ENCODE measurements around the gene AFAP1L2.

The AFAP1L2 gene

DNA sequence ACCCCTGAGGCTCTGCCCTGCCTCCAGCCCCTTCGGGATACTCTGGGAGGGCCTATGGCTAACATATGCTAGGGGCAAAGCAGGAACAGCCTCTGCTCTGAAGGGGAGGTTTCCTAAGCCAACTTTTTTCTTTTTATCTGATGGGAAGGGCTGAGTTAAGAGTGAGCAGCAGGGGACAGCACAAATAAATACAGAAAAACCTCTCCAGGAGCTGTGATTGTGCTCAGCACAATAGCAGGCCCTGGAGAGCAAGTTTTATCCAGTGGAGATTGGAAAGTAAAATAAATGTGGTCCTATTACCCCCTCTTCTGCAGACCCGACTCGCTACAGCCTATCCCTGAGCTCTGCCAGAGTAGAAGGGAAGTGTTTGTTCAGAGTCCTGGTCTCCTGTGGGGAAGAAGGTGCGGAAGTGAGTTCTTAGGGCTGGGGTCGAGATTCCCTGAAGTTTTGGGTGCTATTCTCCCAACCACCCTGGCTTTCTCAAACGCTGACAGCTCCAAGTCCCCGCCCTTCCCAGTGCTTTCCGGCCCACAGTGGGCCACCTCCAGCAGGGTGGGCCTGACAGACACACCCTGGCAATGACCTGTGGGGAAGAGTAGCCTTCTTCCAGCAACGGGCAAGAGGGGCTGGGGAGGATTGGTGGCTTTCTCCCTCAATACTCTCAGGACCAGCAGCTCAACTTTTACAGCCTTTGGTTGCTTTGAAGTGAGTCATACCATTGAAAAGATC, 23.0 kb upstream of the AFAP1L2 start:
- ATAC-seq: no peak

DNA sequence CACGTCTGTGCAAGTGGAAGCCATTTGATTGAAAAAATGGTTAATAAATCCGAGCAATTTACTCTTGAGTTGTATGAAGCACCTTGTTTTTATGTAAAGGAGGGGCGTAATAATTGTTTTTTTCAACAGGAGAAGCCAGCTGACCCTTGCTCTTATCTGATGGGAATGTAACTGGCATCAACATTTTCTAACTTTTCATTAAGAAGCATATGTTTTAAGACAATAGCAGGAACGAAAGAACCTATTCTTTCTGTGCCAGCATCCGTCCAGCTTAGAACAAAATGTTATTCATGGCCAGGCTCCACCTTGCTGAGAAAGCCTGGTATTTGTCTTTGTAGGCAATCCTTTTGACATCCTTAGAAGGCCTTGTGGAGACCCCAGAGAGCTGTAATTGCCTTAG, 22.2 kb upstream of the AFAP1L2 start:
- no peak overlapping the region for H3K4me3 Mint-ChIP-seq

More for the DNA sequence above, 23.0 kb upstream of the AFAP1L2 start:
- no peaks in the 10 kb centered on the region for H3K9me3 Mint-ChIP-seq
- peaks cover 25% of the 10 kb centered on the region for H3K36me3 Mint-ChIP-seq
- H3K27me3 Mint-ChIP-seq: no peaks in the 10 kb centered on the region
- no peak overlapping the region for H3K4me3 Mint-ChIP-seq
- no peak overlapping the region for H3K27ac Mint-ChIP-seq
- no peaks in the 10 kb centered on the region for H3K4me1 Mint-ChIP-seq

DNA sequence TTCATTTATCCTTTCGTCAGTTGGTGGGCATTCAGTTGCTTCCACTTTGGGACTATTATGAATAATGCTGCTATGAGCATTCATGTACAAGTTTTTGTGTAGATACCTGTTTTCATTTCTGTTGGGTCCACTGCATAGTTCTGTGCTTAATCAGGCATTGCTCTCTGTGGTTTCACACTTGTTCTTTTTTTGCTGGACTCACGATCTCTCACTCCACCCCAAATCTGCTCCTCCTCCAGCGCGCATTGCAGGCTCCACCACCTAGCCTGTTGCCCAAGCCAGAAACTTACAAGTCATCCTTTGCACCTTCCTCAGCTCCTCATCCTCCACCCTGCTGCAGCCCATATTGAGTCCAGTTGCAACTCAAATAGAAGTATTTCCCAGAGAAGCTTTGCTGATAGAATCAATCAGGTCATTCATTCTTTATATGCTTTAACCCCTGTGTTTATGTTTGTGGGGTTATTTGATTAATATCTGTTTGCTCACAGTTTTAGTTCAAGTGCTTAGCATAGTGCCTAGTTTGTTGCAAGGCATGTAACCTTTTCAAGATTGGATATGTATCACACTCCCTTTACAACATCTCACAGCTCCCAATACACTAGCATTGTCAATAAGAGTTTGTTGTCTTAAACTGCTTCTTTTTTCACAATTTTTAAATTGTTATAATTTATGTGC, 16.6 kb upstream of the AFAP1L2 start:
- Mint-ChIP-seq H3K4me1 (no peaks in the 10 kb centered on the region), H3K27ac (no peak overlapping the region), H3K36me3 (no peaks in the 10 kb centered on the region), H3K9me3 (peaks cover 3% of the 10 kb centered on the region), H3K4me3 (no peak overlapping the region), H3K27me3 (peaks cover 17% of the 10 kb centered on the region)
- ATAC-seq: no peak

More for the DNA sequence above, 22.2 kb upstream of the AFAP1L2 start:
- no peak for ATAC-seq
- Mint-ChIP-seq H3K9me3 (no peaks in the 10 kb centered on the region), H3K27ac (no peak overlapping the region), H3K36me3 (peaks cover 17% of the 10 kb centered on the region), H3K4me1 (no peaks in the 10 kb centered on the region), H3K27me3 (no peaks in the 10 kb centered on the region)

DNA sequence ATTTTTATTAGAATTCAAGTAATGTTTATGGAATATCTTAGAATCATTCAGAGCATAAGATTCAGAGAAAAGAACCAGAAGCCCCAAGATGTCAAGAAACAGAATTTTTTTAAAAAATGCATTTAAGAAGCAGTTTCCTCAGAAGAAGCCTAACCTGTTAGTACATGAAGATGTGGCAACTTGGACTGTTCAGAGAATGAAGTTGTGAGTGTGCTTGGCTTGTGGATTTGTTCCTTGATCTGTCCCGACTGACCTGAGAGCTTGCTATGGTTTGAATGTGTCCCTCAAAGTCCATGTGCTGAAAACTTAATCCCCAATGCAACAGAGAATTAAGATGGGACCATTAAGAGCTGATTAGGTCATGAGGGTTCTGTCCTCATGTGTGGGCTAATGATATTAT, 13.8 kb upstream of the AFAP1L2 start:
- peaks cover 3% of the 10 kb centered on the region for H3K9me3 Mint-ChIP-seq
- H3K27ac Mint-ChIP-seq: no peak overlapping the region
- H3K4me1 Mint-ChIP-seq: no peaks in the 10 kb centered on the region
- no peak overlapping the region for H3K4me3 Mint-ChIP-seq
- H3K36me3 Mint-ChIP-seq: no peaks in the 10 kb centered on the region
- ATAC-seq: no peak
- peaks cover 24% of the 10 kb centered on the region for H3K27me3 Mint-ChIP-seq

DNA sequence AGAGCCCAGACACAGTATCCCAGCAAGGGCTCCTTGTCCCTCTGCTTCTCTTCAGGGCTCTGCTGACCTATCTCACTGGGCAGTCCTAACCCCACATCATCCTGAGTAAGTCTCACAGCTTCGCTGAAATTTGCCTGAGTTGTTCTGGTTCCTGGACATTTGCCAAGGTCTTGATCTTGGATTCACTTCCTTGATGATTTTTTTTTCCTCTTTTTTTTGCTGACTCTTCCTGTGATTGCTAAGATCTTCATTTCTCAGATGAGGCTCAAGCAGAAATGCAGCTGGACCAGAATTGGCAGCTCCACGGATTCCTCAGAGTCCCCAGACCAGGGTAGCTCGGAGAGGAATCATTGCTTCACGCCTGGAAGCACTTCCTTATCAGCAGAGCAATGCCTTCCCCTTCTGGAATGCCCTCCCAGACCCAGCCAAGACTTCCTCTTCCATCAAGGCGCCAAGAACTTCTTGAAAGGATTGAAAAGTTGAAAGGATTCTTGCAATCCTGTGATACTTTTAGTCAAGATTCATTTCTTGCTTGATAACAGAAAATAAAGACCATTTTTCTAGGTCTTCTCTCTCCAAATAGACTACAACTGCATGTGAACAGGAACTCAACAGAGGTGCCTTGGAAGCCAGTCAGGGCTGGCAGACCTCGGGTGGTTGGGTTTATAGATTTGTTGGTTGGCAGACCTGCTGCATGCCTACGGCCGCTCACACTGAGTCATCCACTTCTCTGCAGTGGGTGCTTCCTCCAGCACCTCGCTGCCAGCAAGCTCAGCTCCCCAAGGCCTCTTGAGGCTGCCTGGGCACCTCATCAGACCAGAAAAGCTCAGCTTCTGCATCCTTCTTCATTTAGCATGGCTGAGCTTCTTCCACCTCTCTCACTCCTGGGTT, 8.8 kb upstream of the AFAP1L2 start:
- Mint-ChIP-seq H3K4me1 (peaks cover 8% of the 10 kb centered on the region), H3K9me3 (peaks cover 3% of the 10 kb centered on the region), H3K27ac (no peak overlapping the region), H3K27me3 (peaks cover 48% of the 10 kb centered on the region), H3K36me3 (no peaks in the 10 kb centered on the region), H3K4me3 (no peak overlapping the region)
- ATAC-seq: no peak

DNA sequence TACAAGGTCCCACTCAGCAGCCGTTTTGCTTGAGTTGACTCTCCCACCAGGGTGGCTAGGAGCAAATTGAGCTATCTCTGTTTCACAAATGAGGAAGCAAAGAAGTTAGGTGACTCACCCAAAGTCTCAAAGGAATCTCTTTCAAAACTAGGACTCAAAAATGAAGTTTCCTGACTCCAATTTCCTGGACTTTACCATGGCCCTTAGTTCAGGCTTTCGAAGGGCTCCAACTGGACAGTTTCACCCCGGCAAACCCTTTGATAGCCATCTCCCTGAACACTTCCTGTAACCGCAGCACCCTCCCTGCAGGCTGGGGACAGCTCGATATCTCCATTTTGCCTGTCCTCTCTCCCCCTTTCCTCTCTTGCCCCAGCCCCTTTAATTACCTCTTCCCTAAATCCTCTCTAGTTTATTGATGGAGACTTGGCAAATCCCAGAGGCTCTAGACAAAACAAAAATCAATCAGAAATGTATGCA, 4.7 kb upstream of the AFAP1L2 start:
- no peak for ATAC-seq
- no peak overlapping the region for H3K4me3 Mint-ChIP-seq
- peaks cover 23% of the 10 kb centered on the region for H3K4me1 Mint-ChIP-seq
- H3K27ac Mint-ChIP-seq: no peak overlapping the region
- H3K36me3 Mint-ChIP-seq: no peaks in the 10 kb centered on the region
- no peaks in the 10 kb centered on the region for H3K9me3 Mint-ChIP-seq
- H3K27me3 Mint-ChIP-seq: peaks cover 66% of the 10 kb centered on the region

DNA sequence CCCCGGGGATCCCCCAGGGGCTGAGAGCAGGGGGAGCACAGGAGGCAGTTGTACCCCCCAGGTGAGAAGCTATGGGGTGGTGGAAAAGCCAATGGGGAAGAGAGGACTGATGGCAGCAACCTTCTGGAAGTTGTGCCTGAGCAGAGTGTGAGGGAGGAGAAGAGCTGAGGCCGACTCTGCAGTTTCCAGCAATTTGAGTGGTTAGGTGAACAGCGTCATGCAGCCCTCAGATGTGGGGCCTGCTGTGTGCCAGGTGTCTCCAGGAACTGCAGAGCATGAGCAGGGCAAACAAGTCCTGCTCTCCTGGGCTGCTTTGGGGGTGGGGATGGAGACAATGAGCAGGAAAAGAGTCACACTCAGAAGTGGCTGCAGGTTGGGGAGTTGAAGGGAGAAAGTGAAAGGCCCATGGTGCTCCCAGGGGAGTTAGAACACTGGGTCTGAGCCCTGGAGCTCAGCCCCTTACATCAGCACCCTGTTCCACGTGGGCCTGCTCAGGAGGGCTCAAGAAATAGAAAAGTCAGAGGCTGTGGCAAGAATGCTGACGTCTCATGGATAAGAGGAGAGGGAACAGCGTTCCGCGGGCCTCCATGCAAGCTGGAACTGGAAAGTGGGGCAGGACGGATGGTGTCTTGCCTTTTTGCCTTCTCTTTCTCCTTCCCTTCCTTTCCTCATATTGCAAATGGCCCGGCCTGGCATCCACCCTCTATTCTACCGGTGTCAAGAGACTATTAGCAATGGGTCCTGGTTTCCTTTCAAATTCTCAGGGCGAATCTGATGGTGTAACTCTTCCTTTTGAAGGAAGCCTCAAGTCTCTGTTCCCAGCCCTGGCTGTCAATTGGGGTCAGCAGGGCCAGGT, 4.0 kb upstream of the AFAP1L2 start:
- Mint-ChIP-seq H3K9me3 (no peaks in the 10 kb centered on the region), H3K27me3 (peaks cover 66% of the 10 kb centered on the region)
- peak; percentile 17 for ATAC-seq

DNA sequence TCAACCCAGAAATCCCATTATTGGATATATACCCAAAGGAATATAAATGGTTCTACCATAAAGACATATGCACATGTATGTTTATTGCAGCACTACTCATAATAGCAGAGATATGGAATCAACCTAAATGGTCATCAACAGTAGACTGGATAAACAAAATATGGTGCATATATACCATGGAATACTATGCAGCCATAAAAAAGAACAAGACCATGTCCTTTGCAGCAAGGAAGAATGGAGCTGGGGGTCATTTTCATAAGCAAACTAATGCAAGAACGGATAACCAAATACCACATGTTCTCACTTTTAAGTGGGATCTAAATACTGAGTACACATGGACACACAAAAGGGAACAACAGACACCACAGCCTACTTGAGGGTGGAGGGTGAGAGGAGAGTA, 2.2 kb upstream of the AFAP1L2 start:
- H3K36me3 Mint-ChIP-seq: no peaks in the 10 kb centered on the region
- H3K4me1 Mint-ChIP-seq: peaks cover 34% of the 10 kb centered on the region
- ATAC-seq: no peak
- H3K27me3 Mint-ChIP-seq: peaks cover 73% of the 10 kb centered on the region
- no peak overlapping the region for H3K27ac Mint-ChIP-seq
- H3K4me3 Mint-ChIP-seq: no peak overlapping the region
- H3K9me3 Mint-ChIP-seq: no peaks in the 10 kb centered on the region

More for the DNA sequence above, 4.0 kb upstream of the AFAP1L2 start:
- Mint-ChIP-seq H3K36me3 (no peaks in the 10 kb centered on the region), H3K4me3 (no peak overlapping the region), H3K27ac (no peak overlapping the region), H3K4me1 (peaks cover 25% of the 10 kb centered on the region)

DNA sequence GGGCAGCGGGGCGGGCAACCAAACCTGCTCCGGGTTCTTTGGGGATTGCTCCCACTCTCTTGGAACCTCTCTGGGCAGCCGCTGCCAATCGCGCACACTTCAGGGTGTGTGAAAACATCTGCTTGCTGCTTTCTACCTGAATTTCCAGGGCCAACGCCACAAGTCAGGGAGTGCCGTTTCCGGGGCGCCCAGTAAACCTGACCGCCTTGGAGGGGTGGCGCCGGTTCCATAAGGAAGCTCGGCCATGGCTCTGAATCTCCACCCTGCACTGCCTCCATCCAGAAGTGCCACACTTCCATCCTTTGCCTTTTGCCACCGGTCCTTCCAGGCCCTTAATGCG, 679 bp upstream of the AFAP1L2 start:
- Mint-ChIP-seq H3K4me1 (peaks cover 34% of the 10 kb centered on the region), H3K27ac (no peak overlapping the region), H3K4me3 (peak overlapping the region; percentile 70), H3K27me3 (peaks cover 75% of the 10 kb centered on the region), H3K9me3 (no peaks in the 10 kb centered on the region), H3K36me3 (no peaks in the 10 kb centered on the region)
- no peak for ATAC-seq

DNA sequence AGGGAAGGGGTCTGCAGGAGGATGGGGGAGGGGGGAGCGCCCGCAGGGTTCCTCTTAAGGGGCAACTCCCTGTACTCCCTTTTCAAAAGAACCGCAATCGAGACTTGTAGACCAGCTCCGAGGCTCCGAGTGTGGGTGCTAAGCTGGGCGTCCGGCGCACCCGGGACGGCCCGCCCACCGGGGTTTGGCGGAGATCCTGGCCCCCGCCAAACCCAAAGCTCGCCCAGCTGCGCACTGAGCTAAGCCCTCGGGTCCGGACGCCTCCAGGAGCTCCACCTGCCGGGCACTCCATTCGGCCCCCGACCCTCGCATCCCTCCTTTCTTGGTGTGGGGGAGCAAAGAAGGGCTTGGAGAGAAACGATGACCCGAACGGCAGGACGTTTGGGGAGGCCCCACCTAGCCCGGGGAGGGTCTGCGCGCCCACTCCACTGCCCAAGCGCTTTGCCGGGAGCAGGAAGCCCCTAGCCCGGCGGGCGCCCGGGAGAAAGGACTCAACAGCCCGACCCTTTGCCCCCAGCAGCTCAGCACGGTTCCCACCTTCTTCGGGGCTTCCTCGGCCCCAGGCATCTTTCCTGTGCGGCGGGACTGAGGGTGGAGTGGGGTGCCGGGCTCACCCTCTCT, 651 bp downstream of the AFAP1L2 start:
- Mint-ChIP-seq H3K9me3 (no peaks in the 10 kb centered on the region), H3K4me1 (peaks cover 30% of the 10 kb centered on the region), H3K4me3 (no peak overlapping the region), H3K27ac (no peak overlapping the region), H3K27me3 (peaks cover 80% of the 10 kb centered on the region), H3K36me3 (no peaks in the 10 kb centered on the region)
- ATAC-seq: no peak

DNA sequence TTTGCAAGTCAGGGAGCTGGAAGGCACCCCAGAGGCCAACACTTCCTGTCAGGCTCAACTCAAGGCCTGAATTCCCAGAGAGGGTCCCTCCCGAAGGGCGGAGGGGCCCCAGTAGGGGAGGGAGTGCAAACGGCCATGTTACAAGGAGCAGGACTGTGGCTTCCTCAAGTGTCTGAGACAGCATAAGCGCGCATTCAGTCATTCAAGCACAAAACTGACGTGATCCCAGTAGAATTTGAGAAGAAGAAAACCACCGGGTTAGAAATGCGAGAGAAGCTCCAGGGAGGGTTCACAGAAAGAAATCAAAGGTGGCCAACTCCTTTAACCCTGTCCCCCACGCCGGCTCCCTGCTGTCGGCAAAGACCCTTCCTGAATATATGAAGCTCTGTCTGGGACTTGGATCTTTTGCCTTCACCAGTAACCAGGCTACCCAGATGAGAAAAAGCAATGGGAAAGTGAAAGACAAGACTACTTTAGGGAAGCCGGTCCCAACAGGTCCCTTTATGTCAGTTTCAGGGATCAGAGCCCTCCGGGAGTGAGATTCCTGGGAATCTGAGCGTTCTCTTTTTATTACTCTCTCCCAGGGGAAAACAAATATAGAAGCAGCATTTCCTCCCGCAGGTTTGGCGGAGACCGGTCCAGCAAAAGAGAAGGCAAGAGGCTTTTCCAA, 1.3 kb downstream of the AFAP1L2 start:
- H3K4me3 Mint-ChIP-seq: peak overlapping the region; percentile 38
- no peaks in the 10 kb centered on the region for H3K9me3 Mint-ChIP-seq
- no peak overlapping the region for H3K27ac Mint-ChIP-seq
- H3K27me3 Mint-ChIP-seq: peaks cover 86% of the 10 kb centered on the region
- peaks cover 24% of the 10 kb centered on the region for H3K4me1 Mint-ChIP-seq
- peak; percentile 31 for ATAC-seq
- H3K36me3 Mint-ChIP-seq: no peaks in the 10 kb centered on the region

DNA sequence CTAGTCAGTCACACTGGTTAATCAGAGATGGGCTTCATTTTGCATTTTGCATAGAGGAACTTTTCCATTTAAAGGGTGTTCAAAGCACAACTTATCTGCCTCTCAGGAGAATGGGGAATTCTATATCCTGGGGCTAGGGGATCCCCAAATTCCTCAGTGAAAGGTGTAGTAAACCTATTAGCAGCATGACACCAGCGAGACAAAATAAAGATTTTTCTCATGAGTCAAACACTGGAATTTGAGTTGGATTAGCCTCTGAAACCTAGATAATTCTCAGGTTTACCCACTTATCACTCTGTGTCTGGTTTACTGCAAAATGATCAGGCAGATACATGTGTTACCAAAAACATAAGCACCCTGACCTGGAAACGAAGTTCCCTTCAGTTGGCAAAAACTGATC, 2.1 kb downstream of the AFAP1L2 start:
- Mint-ChIP-seq H3K27ac (no peak overlapping the region), H3K4me1 (peaks cover 20% of the 10 kb centered on the region), H3K36me3 (no peaks in the 10 kb centered on the region), H3K9me3 (no peaks in the 10 kb centered on the region), H3K4me3 (no peak overlapping the region), H3K27me3 (peaks cover 94% of the 10 kb centered on the region)
- no peak for ATAC-seq

DNA sequence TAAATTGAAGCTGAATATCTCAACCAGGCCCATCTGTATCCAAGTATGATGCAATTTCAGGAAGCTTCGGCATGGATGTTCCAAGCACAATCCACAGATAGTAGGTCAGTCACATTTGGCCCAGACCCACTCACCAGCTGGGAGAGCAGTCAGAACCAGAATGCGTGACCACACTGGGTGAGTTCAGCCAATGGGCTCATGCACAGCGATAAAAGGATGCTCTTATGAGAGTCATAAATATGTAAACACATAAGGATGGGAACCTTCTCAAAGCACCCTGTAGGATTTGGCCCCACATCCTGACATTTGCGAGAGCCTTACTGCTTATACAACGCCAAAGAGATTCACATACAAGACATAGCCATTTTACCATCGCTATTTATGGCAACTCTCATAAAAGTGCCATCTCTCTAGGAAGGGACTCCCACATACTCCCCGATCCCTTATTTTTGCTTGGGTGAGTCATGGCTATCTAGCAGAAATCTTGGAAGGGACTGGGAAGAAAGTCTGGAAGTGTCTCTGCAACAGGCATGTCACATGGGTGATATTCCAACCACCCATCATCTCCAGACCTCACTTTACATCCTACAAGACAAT, 3.0 kb downstream of the AFAP1L2 start:
- ATAC-seq: no peak
- Mint-ChIP-seq H3K9me3 (no peaks in the 10 kb centered on the region), H3K4me1 (peaks cover 20% of the 10 kb centered on the region), H3K4me3 (no peak overlapping the region), H3K36me3 (no peaks in the 10 kb centered on the region), H3K27me3 (peaks cover 98% of the 10 kb centered on the region), H3K27ac (no peak overlapping the region)

Measured in stimulated activated memory B cell treated with anti-CD40 and anti-IgM and Interleukin-4, amounts not matched to agents 10 μg/mL and 1 μg/mL and 100 μg/mL, for 72 hours (primary cell).